WTC11 (cell line): ENCODE data around the gene GH2. TPM values are rescaled to one million over a fixed set of nuclear protein-coding genes. Genes with fewer than 3 reads are reported as not detected.

Source experiments
- ATAC-seq: fragments of 200-7000 bp; cut with Tn5 transposase; 2 replicates; pipeline ENCODE4 v1.10.0; 2021; ENCODE audit warnings: mild to moderate bottlenecking, moderate library complexity
- CTCF ChIA-PET: fragments of 300-600 bp; sonication (Branson Sonifier 250); formaldehyde crosslinking; loops from one replicate; lab custom pipeline; 2021; ENCODE audit warnings: antibody characterized with exemption; lab: Charles Lee
- POLR2A ChIA-PET: fragments of 350-600 bp; sonication (Branson Sonifier 250); formaldehyde crosslinking; loops from one replicate; lab custom pipeline; 2021; ENCODE audit warnings: antibody characterized with exemption; lab: Charles Lee
- DNase-seq: peaks from one replicate; pipeline ENCODE4 v3.0.0; 2021; ENCODE audit warnings: low spot score
- H3K27ac Mint-ChIP-seq: 2 replicates; pipeline ENCODE4 v1.8.0; 2021; ENCODE audit warnings: mixed read lengths
- H3K27me3 Mint-ChIP-seq: 2 replicates; pipeline ENCODE4 v1.8.0; 2021; ENCODE audit warnings: low read depth, mild to moderate bottlenecking, moderate library complexity, mixed read lengths
- H3K36me3 Mint-ChIP-seq: 2 replicates; pipeline ENCODE4 v1.8.0; 2021; ENCODE audit warnings: mixed read lengths
- H3K4me1 Mint-ChIP-seq: 2 replicates; pipeline ENCODE4 v1.8.0; 2022; ENCODE audit warnings: mixed read lengths
- H3K4me3 Mint-ChIP-seq: 2 replicates; pipeline ENCODE4 v1.8.0; 2021; ENCODE audit warnings: mild to moderate bottlenecking, moderate library complexity, mixed read lengths
- H3K9me3 Mint-ChIP-seq: 2 replicates; pipeline ENCODE4 v1.8.0; 2021; ENCODE audit warnings: mixed read lengths
- AFF4 ChIP-seq: sonication (generic); formaldehyde crosslinking; IDR thresholded peaks from 2 replicates; pipeline ENCODE4 v1.8.1; 2023; ENCODE audit warnings: mild to moderate bottlenecking, missing genetic modification reagents, borderline replicate concordance
- CREB1 ChIP-seq: sonication (generic); formaldehyde crosslinking; IDR thresholded peaks from 2 replicates; pipeline ENCODE4 v1.8.0; 2023; ENCODE audit warnings: mild to moderate bottlenecking, missing genetic modification reagents
- ERG ChIP-seq: fragments of 250-450 bp; sonication (Bioruptor Pico); IDR thresholded peaks from 2 replicates; pipeline ENCODE4 v1.8.0; 2021; ENCODE audit warnings: mild to moderate bottlenecking
- FOXP4 ChIP-seq: sonication (generic); formaldehyde crosslinking; IDR thresholded peaks from 2 replicates; pipeline ENCODE4 v1.8.0; 2022; ENCODE audit warnings: mild to moderate bottlenecking, missing genetic modification reagents
- GTF2I ChIP-seq: fragments of 250-450 bp; sonication (Bioruptor Pico); conservative IDR thresholded peaks from 2 replicates; pipeline ENCODE4 v1.4.0; 2021; ENCODE audit warnings: mild to moderate bottlenecking
- HMGXB4 ChIP-seq: sonication (generic); formaldehyde crosslinking; IDR thresholded peaks from 2 replicates; pipeline ENCODE4 v1.8.1; 2023; ENCODE audit warnings: mild to moderate bottlenecking, moderate library complexity, missing genetic modification reagents
- JUN ChIP-seq: sonication (generic); formaldehyde crosslinking; IDR thresholded peaks from 2 replicates; pipeline ENCODE4 v1.8.0; 2023; ENCODE audit warnings: mild to moderate bottlenecking, missing genetic modification reagents
- MLX ChIP-seq: sonication (generic); formaldehyde crosslinking; IDR thresholded peaks from 2 replicates; pipeline ENCODE4 v1.8.1; 2023; ENCODE audit warnings: mild to moderate bottlenecking, missing genetic modification reagents, moderate library complexity
- MXD4 ChIP-seq: fragments of 250-450 bp; sonication (Bioruptor Pico); IDR thresholded peaks from 2 replicates; pipeline ENCODE4 v1.8.0; 2021; ENCODE audit warnings: mild to moderate bottlenecking, moderate library complexity, borderline replicate concordance
- NFE2L1 ChIP-seq: sonication (generic); formaldehyde crosslinking; IDR thresholded peaks from 2 replicates; pipeline ENCODE4 v1.8.1; 2023; ENCODE audit warnings: missing genetic modification reagents
- NR2C2 ChIP-seq: sonication (generic); formaldehyde crosslinking; IDR thresholded peaks from 2 replicates; pipeline ENCODE4 v1.8.0; 2022; ENCODE audit warnings: mild to moderate bottlenecking, missing genetic modification reagents
- OVOL2 ChIP-seq: fragments of 250-450 bp; sonication (Bioruptor Pico); IDR thresholded peaks from 2 replicates; pipeline ENCODE4 v1.9.0; 2021; ENCODE audit warnings: mild to moderate bottlenecking, borderline replicate concordance
- RORB ChIP-seq: fragments of 250-450 bp; sonication (Bioruptor Pico); IDR thresholded peaks from 2 replicates; pipeline ENCODE4 v1.9.0; 2021; ENCODE audit warnings: mild to moderate bottlenecking
- TCF7 ChIP-seq: sonication (generic); formaldehyde crosslinking; IDR thresholded peaks from 2 replicates; pipeline ENCODE4 v1.8.0; 2022; ENCODE audit warnings: mild to moderate bottlenecking, low read depth, missing genetic modification reagents, moderate library complexity
- ZNF423 ChIP-seq: fragments of 250-450 bp; sonication (Bioruptor Pico); IDR thresholded peaks from 2 replicates; pipeline ENCODE4 v2.1.2; 2022; ENCODE audit warnings: mild to moderate bottlenecking, moderate library complexity
- total RNA-seq: library from RNA; stranded (reverse); gene quantifications from 3 replicates; pipeline ENCODE4 v1.2.3, GENCODE V29; 2021
- TF ChIP-seq, protein P1 (sequence below): sonication (generic); formaldehyde crosslinking; IDR thresholded peaks from 2 replicates; pipeline ENCODE4 v1.8.1; 2022; ENCODE audit warnings: mild to moderate bottlenecking, missing genetic modification reagents, moderate library complexity, borderline replicate concordance
- TF ChIP-seq, protein P2 (sequence below): fragments of 200-600 bp; IDR thresholded peaks from 2 replicates; pipeline ENCODE4 v1.8.0; 2022; ENCODE audit warnings: antibody characterized with exemption
- TF ChIP-seq, protein P3 (sequence below): fragments of 250-450 bp; sonication (Bioruptor Pico); IDR thresholded peaks from 2 replicates; pipeline ENCODE4 v2.1.2; 2022; ENCODE audit warnings: mild to moderate bottlenecking, moderate library complexity

Gene GH2
- total RNA-seq, 1 experiment from 2014 or later = 0.35 TPM

GRCh38 chr17:63850401-63850800 lies 31.3 kb downstream of the GH2 start:
- peaks cover 91% of the 10 kb centered on the region for H3K27me3 Mint-ChIP-seq
- no peaks in the 10 kb centered on the region for H3K4me1 Mint-ChIP-seq
- H3K36me3 Mint-ChIP-seq = peaks cover 6% of the 10 kb centered on the region
- ChIA-PET POLR2A (no interaction called here), CTCF (interaction anchor here (1.7 kb wide), 1 partner anchor 16 kb away, joined by 5 read pairs; no protein-coding TSS in a partner anchor)
- H3K9me3 Mint-ChIP-seq = peaks cover 12% of the 10 kb centered on the region
- H3K27ac Mint-ChIP-seq = no peak overlapping the region
- H3K4me3 Mint-ChIP-seq = no peak overlapping the region
- TF ChIP-seq AFF4 (CRISPR knock-in tag) (no peak), MLX (CRISPR knock-in tag) (no peak)
- TF ChIP-seq, protein P1, sequence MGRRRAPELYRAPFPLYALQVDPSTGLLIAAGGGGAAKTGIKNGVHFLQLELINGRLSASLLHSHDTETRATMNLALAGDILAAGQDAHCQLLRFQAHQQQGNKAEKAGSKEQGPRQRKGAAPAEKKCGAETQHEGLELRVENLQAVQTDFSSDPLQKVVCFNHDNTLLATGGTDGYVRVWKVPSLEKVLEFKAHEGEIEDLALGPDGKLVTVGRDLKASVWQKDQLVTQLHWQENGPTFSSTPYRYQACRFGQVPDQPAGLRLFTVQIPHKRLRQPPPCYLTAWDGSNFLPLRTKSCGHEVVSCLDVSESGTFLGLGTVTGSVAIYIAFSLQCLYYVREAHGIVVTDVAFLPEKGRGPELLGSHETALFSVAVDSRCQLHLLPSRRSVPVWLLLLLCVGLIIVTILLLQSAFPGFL (CRISPR knock-in tag) = no peak
- ATAC-seq = no peak
- no peak for DNase-seq

DNA sequence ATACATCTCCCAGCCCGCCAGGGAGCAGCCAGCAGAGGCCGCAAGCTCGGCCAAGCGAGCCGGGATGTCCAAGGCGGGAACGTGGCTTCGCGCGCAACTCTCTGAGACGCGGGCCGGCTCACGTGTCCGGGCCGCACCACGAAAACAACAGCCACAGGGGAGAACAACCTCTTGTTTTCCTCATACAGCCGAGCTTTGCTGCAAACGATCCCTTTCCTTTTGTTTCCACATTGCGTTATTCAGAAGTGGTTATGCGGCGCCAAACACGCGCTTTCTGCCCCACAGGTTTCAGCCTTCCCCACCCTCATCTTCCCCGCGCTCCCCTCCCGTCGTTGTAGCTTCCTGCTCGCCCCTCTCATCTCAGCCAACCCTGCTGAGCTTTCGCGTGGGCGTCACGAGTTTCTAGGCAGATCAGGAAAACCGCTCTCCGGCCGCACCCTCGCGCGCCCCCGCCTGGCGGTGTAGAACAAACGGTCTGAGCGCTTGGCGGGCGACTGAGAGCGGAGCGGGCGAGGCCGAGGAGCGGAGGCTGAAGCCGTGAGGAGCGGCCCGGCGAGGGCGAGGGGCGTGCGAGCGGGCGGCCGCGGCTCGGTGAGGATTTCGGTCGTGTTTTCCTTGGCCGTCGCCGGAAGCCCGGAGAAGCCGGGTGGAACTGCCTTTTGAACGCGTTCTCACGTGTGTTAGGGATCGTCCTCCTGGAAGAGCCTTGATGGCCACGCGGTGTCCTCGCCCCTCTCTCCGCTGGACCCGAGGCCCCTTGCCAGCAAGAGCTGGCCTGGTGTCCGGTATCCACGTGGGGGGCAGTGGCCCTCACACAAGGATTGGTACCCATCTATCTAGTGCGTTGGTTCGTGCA lies 32.7 kb downstream of the GH2 start:
- Mint-ChIP-seq H3K4me3 (peak overlapping the region; percentile 60), H3K27ac (peak overlapping the region; percentile 97), H3K9me3 (peaks cover 12% of the 10 kb centered on the region), H3K36me3 (peaks cover 6% of the 10 kb centered on the region), H3K4me1 (no peaks in the 10 kb centered on the region), H3K27me3 (peaks cover 84% of the 10 kb centered on the region)
- CTCF ChIA-PET = interaction anchor here (0.6 to 3.9 kb wide), 22 partner anchors 9 to 423 kb away, joined by 3 to 43 read pairs (median 5); partner anchors contain the start of genes ACE, CCDC47, CSHL1 and DDX42
- DNase-seq (peak; percentile 97), ATAC-seq (peak; percentile 94)
- POLR2A ChIA-PET = interaction anchor here (0.7 kb wide), 1 partner anchor 10 kb away, joined by 3 read pairs; no protein-coding TSS in a partner anchor
- no peak for TF ChIP-seq OVOL2
- no peak for TF ChIP-seq RORB (CRISPR knock-in tag)
- TF ChIP-seq TCF7 = peak; percentile 89
- TF ChIP-seq, protein P2, sequence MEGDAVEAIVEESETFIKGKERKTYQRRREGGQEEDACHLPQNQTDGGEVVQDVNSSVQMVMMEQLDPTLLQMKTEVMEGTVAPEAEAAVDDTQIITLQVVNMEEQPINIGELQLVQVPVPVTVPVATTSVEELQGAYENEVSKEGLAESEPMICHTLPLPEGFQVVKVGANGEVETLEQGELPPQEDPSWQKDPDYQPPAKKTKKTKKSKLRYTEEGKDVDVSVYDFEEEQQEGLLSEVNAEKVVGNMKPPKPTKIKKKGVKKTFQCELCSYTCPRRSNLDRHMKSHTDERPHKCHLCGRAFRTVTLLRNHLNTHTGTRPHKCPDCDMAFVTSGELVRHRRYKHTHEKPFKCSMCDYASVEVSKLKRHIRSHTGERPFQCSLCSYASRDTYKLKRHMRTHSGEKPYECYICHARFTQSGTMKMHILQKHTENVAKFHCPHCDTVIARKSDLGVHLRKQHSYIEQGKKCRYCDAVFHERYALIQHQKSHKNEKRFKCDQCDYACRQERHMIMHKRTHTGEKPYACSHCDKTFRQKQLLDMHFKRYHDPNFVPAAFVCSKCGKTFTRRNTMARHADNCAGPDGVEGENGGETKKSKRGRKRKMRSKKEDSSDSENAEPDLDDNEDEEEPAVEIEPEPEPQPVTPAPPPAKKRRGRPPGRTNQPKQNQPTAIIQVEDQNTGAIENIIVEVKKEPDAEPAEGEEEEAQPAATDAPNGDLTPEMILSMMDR = peak; percentile 35; the same call in 1 of the 2 replicates
- TF ChIP-seq NFE2L1 = peak; percentile 98
- TF ChIP-seq CREB1 (CRISPR knock-in tag) = peak; percentile 91
- no peak for TF ChIP-seq ZNF423
- TF ChIP-seq, protein P3, sequence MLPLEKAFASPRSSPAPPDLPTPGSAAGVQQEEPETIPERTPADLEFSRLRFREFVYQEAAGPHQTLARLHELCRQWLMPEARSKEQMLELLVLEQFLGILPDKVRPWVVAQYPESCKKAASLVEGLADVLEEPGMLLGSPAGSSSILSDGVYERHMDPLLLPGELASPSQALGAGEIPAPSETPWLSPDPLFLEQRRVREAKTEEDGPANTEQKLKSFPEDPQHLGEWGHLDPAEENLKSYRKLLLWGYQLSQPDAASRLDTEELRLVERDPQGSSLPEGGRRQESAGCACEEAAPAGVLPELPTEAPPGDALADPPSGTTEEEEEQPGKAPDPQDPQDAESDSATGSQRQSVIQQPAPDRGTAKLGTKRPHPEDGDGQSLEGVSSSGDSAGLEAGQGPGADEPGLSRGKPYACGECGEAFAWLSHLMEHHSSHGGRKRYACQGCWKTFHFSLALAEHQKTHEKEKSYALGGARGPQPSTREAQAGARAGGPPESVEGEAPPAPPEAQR (CRISPR knock-in tag) = 0 out of 2 replicates have a peak, but pooled peaks have one; percentile 31
- TF ChIP-seq NR2C2 (CRISPR knock-in tag) = peak; percentile 48; the same call in 1 of the 2 replicates
- TF ChIP-seq GTF2I (CRISPR knock-in tag) = no peak
- TF ChIP-seq FOXP4 (CRISPR knock-in tag) = peak; percentile 92; the same call in 1 of the 2 replicates
- no peak for TF ChIP-seq ERG (CRISPR knock-in tag)
- peak; percentile 22; the same call in 1 of the 2 replicates for TF ChIP-seq HMGXB4 (CRISPR knock-in tag)
- no peak for TF ChIP-seq MXD4 (CRISPR knock-in tag)
- 0 out of 2 replicates have a peak, but pooled peaks have one; percentile 43 for TF ChIP-seq JUN (CRISPR knock-in tag)
